NT2/D1 (cell line): ENCODE data around the gene WDR73.

Experiments used
- SUZ12 ChIP-seq: IDR thresholded peaks from 2 replicates; pipeline ENCODE4 v1.6.1; 2011; ENCODE audit not compliant: insufficient read length, insufficient read depth; ENCODE audit errors: extremely low read depth
- YY1 ChIP-seq: IDR thresholded peaks from 2 replicates; pipeline ENCODE4 v1.6.1; 2011; ENCODE audit not compliant: insufficient read length, insufficient read depth
- ZNF274 ChIP-seq: IDR thresholded peaks from 2 replicates; pipeline ENCODE4 v1.6.1; 2011; ENCODE audit warnings: mild to moderate bottlenecking, low read depth, low read length

GRCh38 chr15:84624359-84624758 is 29.7 kb downstream of the WDR73 start:
- TF ChIP-seq YY1 (no peak), ZNF274 (no peak), SUZ12 (no peak)
